LoVo (cell line): Measurements from ENCODE around the gene MRPL16.
"Not testable (repeated sequence)": the region's sequence is repeated elsewhere in the genome, so short reads cannot be mapped to it uniquely, and the experiment has no call there.

Source experiments
- DNase-seq: peaks from one replicate; pipeline ENCODE4 v3.0.0-alpha.2; 2016; ENCODE audit warnings: low spot score

MRPL16 gene

GRCh38 chr11:59810911-59811259 lies 307 bp upstream of the MRPL16 start:
- DNase-seq: no peak

GRCh38 chr11:59807047-59807610 lies 3.4 kb downstream of the MRPL16 start:
- no peak for DNase-seq

GRCh38 chr11:59804061-59804460 lies 6.5 kb downstream of the MRPL16 start:
- no peak for DNase-seq

- peak; percentile 53 for DNase-seq
Measured at GRCh38 chr11:59802639-59803176, 7.9 kb downstream of the MRPL16 start.

GRCh38 chr11:59801981-59802638 lies 8.5 kb downstream of the MRPL16 start:
- DNase-seq: no peak

- DNase-seq: no peak
Measured at GRCh38 chr11:59801160-59801706, 9.3 kb downstream of the MRPL16 start.

- DNase-seq: no peak
Measured at GRCh38 chr11:59800390-59801025, 10.1 kb downstream of the MRPL16 start.

DNA sequence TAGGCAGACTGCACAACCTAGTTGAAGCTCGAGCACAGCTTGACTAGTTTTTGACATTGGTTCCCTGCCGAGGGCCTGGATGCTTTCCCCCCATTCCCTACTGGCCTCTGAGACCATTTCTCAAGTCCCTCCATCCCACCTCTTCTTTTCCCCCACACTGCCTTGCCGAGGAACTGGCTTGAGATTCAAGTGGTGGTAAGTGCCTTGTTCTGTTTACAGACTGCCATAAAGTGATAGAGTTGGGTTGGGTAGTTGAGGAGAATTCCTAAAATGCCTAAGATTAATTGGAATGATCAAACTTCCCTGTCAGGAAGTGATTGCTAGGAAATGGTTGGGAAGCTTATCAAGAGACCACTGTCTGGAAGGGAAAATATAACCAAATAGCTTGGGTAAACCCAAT lies 16.2 kb downstream of the MRPL16 start:
- no peak for DNase-seq

DNA sequence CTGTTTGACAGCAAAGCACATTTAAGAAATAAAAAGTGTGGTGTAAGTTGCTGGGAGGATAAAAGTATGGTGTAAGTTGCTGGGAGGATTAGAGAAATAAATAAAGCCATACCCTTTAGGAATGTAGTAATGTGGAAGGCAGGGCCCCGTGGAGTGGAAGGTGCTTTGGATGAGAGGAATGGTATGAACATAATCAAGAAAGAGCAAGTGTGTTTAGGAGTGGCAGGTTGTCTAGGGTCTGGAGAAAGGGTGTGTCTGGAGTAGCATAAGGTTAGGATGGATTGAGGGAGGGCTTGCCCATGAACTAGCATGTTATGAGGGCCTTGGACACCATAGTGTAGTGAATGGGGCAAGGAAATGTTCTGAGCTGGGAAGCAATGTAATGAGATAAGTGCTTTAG lies 18.1 kb downstream of the MRPL16 start:
- no peak for DNase-seq

GRCh38 chr11:59791639-59792038 lies 18.9 kb downstream of the MRPL16 start:
- DNase-seq: no peak

DNA sequence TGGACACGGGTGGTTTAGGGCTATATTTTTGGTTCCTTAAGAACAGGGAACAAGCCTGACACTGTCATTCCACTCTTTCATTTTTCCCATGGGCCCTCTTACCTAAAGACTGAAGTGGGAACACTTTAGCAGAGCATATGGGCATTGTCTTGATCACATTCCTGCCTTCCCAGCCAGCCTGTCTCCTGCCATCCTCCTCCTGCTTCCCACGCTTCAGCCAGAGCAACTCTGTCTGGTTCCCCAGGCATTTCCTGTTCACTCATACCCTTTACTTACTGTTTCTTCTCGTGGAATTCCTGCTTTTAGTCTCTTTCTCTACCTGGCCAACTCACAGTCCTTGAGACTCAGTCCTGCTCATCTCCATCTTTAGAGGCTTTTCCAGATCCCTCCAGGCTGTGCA lies 22.8 kb downstream of the MRPL16 start:
- DNase-seq: no peak

DNA sequence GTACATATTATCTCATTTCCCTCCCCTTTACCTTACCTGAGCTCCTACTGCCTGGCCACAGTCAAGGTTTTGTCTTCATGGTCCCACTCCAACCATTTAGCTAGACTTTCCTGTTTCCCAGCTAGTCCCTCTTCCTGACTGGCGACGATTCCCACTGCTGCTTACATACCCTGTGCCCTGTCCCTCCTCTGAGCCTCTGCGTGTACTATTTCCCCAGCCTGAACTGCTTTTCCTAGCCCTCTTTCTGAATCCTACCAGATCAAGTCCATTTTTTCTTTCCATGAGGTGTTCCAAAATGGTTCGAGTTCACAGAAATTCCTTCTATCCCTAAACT lies 23.4 kb downstream of the MRPL16 start:
- DNase-seq: no peak

GRCh38 chr11:59785818-59786217 lies 24.8 kb downstream of the MRPL16 start:
- DNase-seq: no peak

- not testable (repeated sequence) for DNase-seq
Measured at GRCh38 chr11:59784441-59784840, 26.1 kb downstream of the MRPL16 start.

DNA sequence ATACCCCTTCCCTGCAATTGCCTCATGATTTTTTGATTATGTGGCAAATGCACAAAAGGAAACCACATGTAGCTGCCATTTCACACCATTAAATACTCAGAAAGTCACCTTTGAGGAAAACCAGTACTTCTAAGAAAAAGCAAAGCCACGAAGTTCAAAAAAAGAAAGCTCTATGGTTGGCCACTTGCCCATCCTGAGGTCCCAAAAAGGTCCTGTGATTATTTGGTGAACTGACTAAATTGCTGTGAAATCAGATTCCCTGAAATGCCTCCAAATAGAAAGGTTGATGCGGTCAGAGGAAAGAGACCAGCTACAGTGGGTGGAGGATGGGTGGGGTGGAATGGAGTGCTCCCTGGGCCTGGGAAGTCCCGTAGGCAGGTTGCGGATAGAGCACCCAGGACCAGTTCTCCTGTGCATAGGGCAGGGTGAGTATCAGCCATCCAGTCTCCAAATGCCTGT lies 26.9 kb downstream of the MRPL16 start:
- DNase-seq: no peak

DNA sequence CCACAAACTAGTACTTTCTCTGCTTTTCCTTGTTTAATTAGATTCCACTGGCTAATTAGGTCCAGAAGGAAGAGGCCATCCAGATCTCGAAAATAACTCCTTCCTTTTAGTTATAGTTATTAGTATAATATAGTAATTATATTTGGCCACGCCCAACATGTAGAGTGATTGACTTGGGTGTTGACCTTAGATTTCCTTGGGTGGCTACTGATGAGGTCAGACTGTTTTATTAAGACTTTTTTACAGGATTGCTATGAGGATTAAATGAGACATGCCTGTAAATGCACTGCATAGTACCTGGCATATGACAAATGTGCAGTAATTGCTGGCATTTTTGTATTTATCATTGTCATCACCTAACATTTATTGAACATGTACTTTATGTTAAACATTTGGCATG lies 28.5 kb downstream of the MRPL16 start:
- no peak for DNase-seq

GRCh38 chr11:59779487-59779886 lies 31.1 kb downstream of the MRPL16 start:
- no peak for DNase-seq

- DNase-seq: peak; percentile 81
Measured at GRCh38 chr11:59778122-59778521, 32.5 kb downstream of the MRPL16 start.

- DNase-seq: no peak
Measured at GRCh38 chr11:59777104-59777503, 33.5 kb downstream of the MRPL16 start.

GRCh38 chr11:59776210-59777066 lies 34.1 kb downstream of the MRPL16 start:
- DNase-seq: peak; percentile 95

DNA sequence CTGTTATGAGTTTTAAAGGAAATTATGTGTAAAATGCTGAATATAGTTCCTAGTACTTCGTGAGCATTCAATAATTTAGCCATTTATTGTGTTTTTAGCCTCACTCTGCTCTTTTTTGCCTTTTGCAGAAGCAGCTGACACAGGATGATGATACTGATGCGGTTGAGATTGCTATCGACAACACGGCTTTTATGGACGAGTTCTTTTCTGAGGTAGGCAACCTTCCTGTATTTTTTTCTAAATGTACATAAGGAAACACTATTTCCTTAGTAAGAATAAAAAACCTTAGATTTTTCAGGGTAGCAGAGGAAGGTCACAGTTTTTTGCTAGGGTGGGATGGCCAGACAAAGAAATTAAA lies 37.5 kb downstream of the MRPL16 start:
- DNase-seq: no peak

DNA sequence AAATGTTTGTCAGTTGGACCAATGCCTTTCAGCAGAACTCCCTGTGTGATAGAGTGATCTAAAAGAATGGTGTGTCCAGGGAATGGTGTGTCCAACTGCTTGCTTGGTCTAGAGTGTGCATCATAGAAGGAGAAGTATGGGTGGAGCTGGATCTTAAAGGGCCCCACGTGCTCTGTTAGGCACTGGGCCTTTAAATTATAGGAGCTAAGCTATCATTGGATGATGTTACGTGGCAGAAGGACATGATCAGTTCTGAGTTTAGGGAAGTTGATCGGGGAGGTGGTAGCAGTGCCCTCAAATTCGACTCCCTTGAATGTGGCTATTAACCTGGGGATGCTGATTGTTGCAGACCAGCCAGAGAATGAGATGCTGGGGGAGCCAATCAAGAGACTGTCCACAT lies 39.0 kb downstream of the MRPL16 start:
- no peak for DNase-seq
